HCT116 (cell line): ENCODE results near the gene SCARF2.

Experiments used
- CBX3 ChIP-seq: IDR thresholded peaks from 2 replicates; pipeline ENCODE4 v1.6.1; 2012; ENCODE audit warnings: low read depth
- CEBPB ChIP-seq: IDR thresholded peaks from 2 replicates; pipeline ENCODE4 v1.6.1; 2012; ENCODE audit warnings: low read depth
- CTCF ChIP-seq, 3 experiments: fragments of 200-600 bp in 1 of 3; sonication (generic) in 1 of 3; IDR thresholded peaks in 2 of 3; conservative IDR thresholded peaks in 1 of 3; 2 replicates each; pipeline ENCODE4 v1.5.1; 2012 to 2017; ENCODE audit warnings: low read depth in 2 of 3, low read length in 2 of 3, antibody characterized with exemption in 1 of 3, borderline replicate concordance in 1 of 3, control low read depth in 1 of 3, mild to moderate bottlenecking in 1 of 3, mixed read lengths in 1 of 3, mixed run types in 1 of 3, moderate library complexity in 1 of 3; ENCODE audit not compliant: insufficient read depth in 1 of 3
- EZH2 ChIP-seq: fragments of 200-600 bp; sonication (generic); IDR thresholded peaks from 2 replicates; pipeline ENCODE4 v1.6.1; 2017; ENCODE audit warnings: antibody characterized with exemption, mixed run types
- JUND ChIP-seq: IDR thresholded peaks from 2 replicates; pipeline ENCODE4 v1.6.1; 2012
- POLR2A ChIP-seq: IDR thresholded peaks from 2 replicates; pipeline ENCODE4 v1.7.0; 2011; ENCODE audit warnings: borderline replicate concordance; ENCODE audit not compliant: insufficient read depth, insufficient read length; ENCODE audit errors: extremely low read depth
- POLR2AphosphoS5 ChIP-seq: IDR thresholded peaks from 2 replicates; pipeline ENCODE4 v1.6.1; 2011; ENCODE audit warnings: mild to moderate bottlenecking, low read depth, low read length, moderate library complexity
- REST ChIP-seq: IDR thresholded peaks from 2 replicates; pipeline ENCODE4 v1.6.1; 2012; ENCODE audit warnings: low read depth
- SIN3A ChIP-seq: IDR thresholded peaks from 2 replicates; pipeline ENCODE4 v1.6.1; 2012; ENCODE audit warnings: low read depth
- TCF7L2 ChIP-seq: IDR thresholded peaks from 2 replicates; pipeline ENCODE4 v1.7.0; 2011; ENCODE audit warnings: borderline replicate concordance, inconsistent platforms; ENCODE audit not compliant: insufficient read depth, insufficient read length; ENCODE audit errors: extremely low read depth
- YY1 ChIP-seq: IDR thresholded peaks from 2 replicates; pipeline ENCODE4 v1.6.1; 2011; ENCODE audit warnings: low read length, low read depth, moderate library complexity, mild to moderate bottlenecking; ENCODE audit not compliant: insufficient replicate concordance; ENCODE audit errors: extremely low read depth

GRCh38 chr22:20383538-20383937 lies 54.1 kb downstream of the SCARF2 start:
- TF ChIP-seq CTCF (IDR thresholded peaks at IDR 0.05 in 2 of 3, conservative IDR thresholded peaks at IDR 0.05 in 1 of 3; ENCODE audit: borderline replicate concordance in 1 of 3, insufficient read depth in 1 of 3, low read depth in 2 of 3, low read length in 2 of 3) (no peak), REST (no peak), POLR2A (no peak), SIN3A (no peak), EZH2 (no peak), TCF7L2 (no peak), CEBPB (no peak), JUND (no peak), CBX3 (no peak), POLR2AphosphoS5 (no peak), YY1 (no peak)
